ENCODE data around the gene ARMC9.

Gene ARMC9

DNA sequence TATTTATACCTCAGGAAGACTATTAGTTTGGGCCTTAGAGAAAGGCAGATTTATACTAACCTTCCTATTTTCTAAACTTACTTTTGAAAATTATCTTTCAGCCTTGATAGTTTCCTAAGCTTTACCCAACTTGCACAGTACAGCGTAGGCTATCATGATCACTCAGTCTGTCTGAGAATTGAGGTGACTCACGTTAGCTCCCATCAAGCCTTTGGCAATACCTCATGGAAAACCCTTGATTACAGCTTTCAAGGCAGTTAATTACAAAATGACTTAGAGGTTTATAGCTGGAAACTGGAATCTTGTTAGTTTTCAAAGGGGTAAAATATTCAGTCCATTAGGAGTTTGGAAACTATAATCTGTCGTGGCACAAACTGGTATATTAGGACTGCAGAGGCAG, 26.4 kb upstream of the ARMC9 start:
- H2BK15ac ChIP-seq (ENCODE audit: low read length): no peak overlapping the region
- no peak overlapping the region for H3K9ac ChIP-seq (ENCODE audit: low read depth, low read length, poor library complexity)
- H3K27me3 ChIP-seq (ENCODE audit: control insufficient read depth in 3 of 3, insufficient read depth in 3 of 3, low read depth in 1 of 3, low read length in 3 of 3): no peaks in the 10 kb centered on the region
- H3K4me2 ChIP-seq (ENCODE audit: insufficient read depth, low read length, poor library complexity, severe bottlenecking): no peak overlapping the region
- no peak overlapping the region for H2BK5ac ChIP-seq (ENCODE audit: low read length)
- no peak overlapping the region for H3K23ac ChIP-seq (ENCODE audit: low read depth, low read length, poor library complexity)
- no peak overlapping the region for H4K8ac ChIP-seq (ENCODE audit: low read depth, low read length)
- no peaks in the 10 kb centered on the region for H3K4me1 ChIP-seq (ENCODE audit: control insufficient read depth in 2 of 2, insufficient read depth in 1 of 2, low read depth in 1 of 2, low read length in 2 of 2)
- H3K27ac ChIP-seq (replicated peaks; ENCODE audit: low read length): no peak overlapping the region
- H2BK12ac ChIP-seq (ENCODE audit: low read length): no peak overlapping the region
- H3K18ac ChIP-seq (ENCODE audit: low read length): no peak overlapping the region
- WGBS, 2 donors (ENCODE audit: extremely low coverage in 2 of 2, insufficient read length in 2 of 2, insufficient replicate concordance in 1 of 2): no CpG with 5 or more reads among the region's 3 CpGs
- H3K36me3 ChIP-seq (replicated peaks in 1 of 2; ENCODE audit: control insufficient read depth in 2 of 2, insufficient read depth in 2 of 2, low read length in 2 of 2): peaks cover 11 to 88% of the 10 kb centered on the region in 2 donors
- H3K4ac ChIP-seq (ENCODE audit: low read length): no peak overlapping the region
- no peak overlapping the region for H4K91ac ChIP-seq (ENCODE audit: low read depth, low read length, poor library complexity)
- no peaks in the 10 kb centered on the region for H3K9me3 ChIP-seq (replicated peaks in 1 of 2; ENCODE audit: control insufficient read depth in 2 of 2, insufficient read depth in 1 of 2, low read depth in 1 of 2, low read length in 2 of 2)
- no peak overlapping the region for H2AFZ ChIP-seq (ENCODE audit: low read length)
- H2BK120ac ChIP-seq (ENCODE audit: low read depth, low read length): no peak overlapping the region
- H3K4me3 ChIP-seq (ENCODE audit: low read length in 2 of 2): no peak overlapping the region
- H2AK5ac ChIP-seq (ENCODE audit: low read depth, low read length): no peak overlapping the region
- H3K14ac ChIP-seq (ENCODE audit: low read length): no peak overlapping the region
- DNase-seq (ENCODE audit: low spot score): no peak
- no peaks in the 10 kb centered on the region for H3K79me1 ChIP-seq (ENCODE audit: low read depth, low read length)

DNA sequence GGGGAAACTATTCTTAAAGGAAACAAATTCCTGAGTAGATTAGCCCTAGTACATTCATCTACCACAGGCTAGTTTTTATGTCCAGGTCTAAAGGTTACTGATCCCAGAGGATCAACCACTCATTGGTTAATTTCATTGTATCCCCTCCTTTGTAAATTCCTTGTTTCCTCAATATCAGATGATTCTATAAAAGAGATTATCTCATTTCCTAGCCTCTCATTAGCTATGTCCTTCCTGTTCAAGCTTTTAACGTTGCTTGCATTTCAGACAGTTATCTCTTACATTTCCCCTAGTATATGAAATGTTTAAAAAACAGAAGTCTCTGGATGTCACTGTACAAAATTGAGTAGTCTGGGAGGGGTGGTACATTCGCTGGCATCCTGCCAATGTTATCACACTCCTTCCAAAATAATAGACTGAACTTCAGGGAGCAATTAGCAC, 24.2 kb upstream of the ARMC9 start:
- Histone ChIP-seq H4K91ac (ENCODE audit: low read depth, low read length, poor library complexity) (no peak overlapping the region), H3K4me2 (ENCODE audit: insufficient read depth, low read length, poor library complexity, severe bottlenecking) (no peak overlapping the region), H2AK5ac (ENCODE audit: low read depth, low read length) (no peak overlapping the region), H3K79me1 (ENCODE audit: low read depth, low read length) (no peaks in the 10 kb centered on the region), H3K9me3 (replicated peaks in 1 of 2; ENCODE audit: control insufficient read depth in 2 of 2, insufficient read depth in 1 of 2, low read depth in 1 of 2, low read length in 2 of 2) (no peaks in the 10 kb centered on the region), H4K8ac (ENCODE audit: low read depth, low read length) (no peak overlapping the region), H2BK120ac (ENCODE audit: low read depth, low read length) (no peak overlapping the region), H3K4me3 (ENCODE audit: low read length in 2 of 2) (no peak overlapping the region), H3K36me3 (replicated peaks in 1 of 2; ENCODE audit: control insufficient read depth in 2 of 2, insufficient read depth in 2 of 2, low read length in 2 of 2) (peaks cover 6 to 66% of the 10 kb centered on the region in 2 donors), H2BK12ac (ENCODE audit: low read length) (no peak overlapping the region), H2BK5ac (ENCODE audit: low read length) (no peak overlapping the region), H3K27me3 (ENCODE audit: control insufficient read depth in 3 of 3, insufficient read depth in 3 of 3, low read depth in 1 of 3, low read length in 3 of 3) (no peaks in the 10 kb centered on the region), H2AFZ (ENCODE audit: low read length) (no peak overlapping the region), H2BK15ac (ENCODE audit: low read length) (no peak overlapping the region), H3K27ac (replicated peaks; ENCODE audit: low read length) (no peak overlapping the region), H3K14ac (ENCODE audit: low read length) (no peak overlapping the region), H3K23ac (ENCODE audit: low read depth, low read length, poor library complexity) (no peak overlapping the region), H3K18ac (ENCODE audit: low read length) (no peak overlapping the region), H3K4me1 (ENCODE audit: control insufficient read depth in 2 of 2, insufficient read depth in 1 of 2, low read depth in 1 of 2, low read length in 2 of 2) (no peaks in the 10 kb centered on the region), H3K4ac (ENCODE audit: low read length) (no peak overlapping the region), H3K9ac (ENCODE audit: low read depth, low read length, poor library complexity) (no peak overlapping the region)
- no peak for DNase-seq (ENCODE audit: low spot score)
- WGBS, 2 donors (ENCODE audit: extremely low coverage in 2 of 2, insufficient read length in 2 of 2, insufficient replicate concordance in 1 of 2): no CpG with 5 or more reads among the region's 2 CpGs

DNA sequence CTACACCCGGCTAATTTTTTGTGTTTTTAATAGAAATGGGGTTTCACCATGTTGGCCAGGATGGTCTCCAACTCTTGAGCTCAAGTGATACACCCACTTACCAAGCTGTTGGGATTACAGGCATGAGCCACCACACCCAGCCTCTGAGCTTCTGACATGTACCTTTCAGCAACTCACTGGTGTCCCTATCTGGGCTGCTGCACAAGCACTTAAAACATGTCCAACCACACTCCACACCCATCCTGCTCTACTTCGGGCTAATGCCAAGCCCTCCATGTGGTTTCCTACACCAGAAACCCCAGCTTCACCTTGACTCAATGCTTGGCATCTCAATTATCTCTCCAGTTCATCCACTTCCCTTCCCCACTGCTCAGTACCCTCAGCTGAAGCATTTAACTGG, 22.4 kb upstream of the ARMC9 start:
- Histone ChIP-seq H2BK12ac (ENCODE audit: low read length) (no peak overlapping the region), H3K18ac (ENCODE audit: low read length) (no peak overlapping the region), H3K9ac (ENCODE audit: low read depth, low read length, poor library complexity) (no peak overlapping the region), H4K91ac (ENCODE audit: low read depth, low read length, poor library complexity) (no peak overlapping the region), H3K4me1 (ENCODE audit: control insufficient read depth in 2 of 2, insufficient read depth in 1 of 2, low read depth in 1 of 2, low read length in 2 of 2) (peaks cover 0 to 5% of the 10 kb centered on the region in 2 donors), H2AK5ac (ENCODE audit: low read depth, low read length) (no peak overlapping the region), H2BK15ac (ENCODE audit: low read length) (no peak overlapping the region), H4K8ac (ENCODE audit: low read depth, low read length) (no peak overlapping the region), H3K4me3 (ENCODE audit: low read length in 2 of 2) (no peak overlapping the region), H3K27ac (replicated peaks; ENCODE audit: low read length) (no peak overlapping the region), H3K79me1 (ENCODE audit: low read depth, low read length) (no peaks in the 10 kb centered on the region), H3K14ac (ENCODE audit: low read length) (no peak overlapping the region), H3K36me3 (replicated peaks in 1 of 2; ENCODE audit: control insufficient read depth in 2 of 2, insufficient read depth in 2 of 2, low read length in 2 of 2) (peaks cover 1 to 50% of the 10 kb centered on the region in 2 donors), H3K27me3 (ENCODE audit: control insufficient read depth in 3 of 3, insufficient read depth in 3 of 3, low read depth in 1 of 3, low read length in 3 of 3) (no peaks in the 10 kb centered on the region), H3K23ac (ENCODE audit: low read depth, low read length, poor library complexity) (no peak overlapping the region), H2AFZ (ENCODE audit: low read length) (no peak overlapping the region), H2BK120ac (ENCODE audit: low read depth, low read length) (no peak overlapping the region), H3K9me3 (replicated peaks in 1 of 2; ENCODE audit: control insufficient read depth in 2 of 2, insufficient read depth in 1 of 2, low read depth in 1 of 2, low read length in 2 of 2) (no peaks in the 10 kb centered on the region), H3K4me2 (ENCODE audit: insufficient read depth, low read length, poor library complexity, severe bottlenecking) (no peak overlapping the region), H2BK5ac (ENCODE audit: low read length) (no peak overlapping the region), H3K4ac (ENCODE audit: low read length) (no peak overlapping the region)
- no peak for DNase-seq (ENCODE audit: low spot score)
- no CpG with 5 or more reads among the region's 2 CpGs for WGBS, 2 donors (ENCODE audit: extremely low coverage in 2 of 2, insufficient read length in 2 of 2, insufficient replicate concordance in 1 of 2)

DNA sequence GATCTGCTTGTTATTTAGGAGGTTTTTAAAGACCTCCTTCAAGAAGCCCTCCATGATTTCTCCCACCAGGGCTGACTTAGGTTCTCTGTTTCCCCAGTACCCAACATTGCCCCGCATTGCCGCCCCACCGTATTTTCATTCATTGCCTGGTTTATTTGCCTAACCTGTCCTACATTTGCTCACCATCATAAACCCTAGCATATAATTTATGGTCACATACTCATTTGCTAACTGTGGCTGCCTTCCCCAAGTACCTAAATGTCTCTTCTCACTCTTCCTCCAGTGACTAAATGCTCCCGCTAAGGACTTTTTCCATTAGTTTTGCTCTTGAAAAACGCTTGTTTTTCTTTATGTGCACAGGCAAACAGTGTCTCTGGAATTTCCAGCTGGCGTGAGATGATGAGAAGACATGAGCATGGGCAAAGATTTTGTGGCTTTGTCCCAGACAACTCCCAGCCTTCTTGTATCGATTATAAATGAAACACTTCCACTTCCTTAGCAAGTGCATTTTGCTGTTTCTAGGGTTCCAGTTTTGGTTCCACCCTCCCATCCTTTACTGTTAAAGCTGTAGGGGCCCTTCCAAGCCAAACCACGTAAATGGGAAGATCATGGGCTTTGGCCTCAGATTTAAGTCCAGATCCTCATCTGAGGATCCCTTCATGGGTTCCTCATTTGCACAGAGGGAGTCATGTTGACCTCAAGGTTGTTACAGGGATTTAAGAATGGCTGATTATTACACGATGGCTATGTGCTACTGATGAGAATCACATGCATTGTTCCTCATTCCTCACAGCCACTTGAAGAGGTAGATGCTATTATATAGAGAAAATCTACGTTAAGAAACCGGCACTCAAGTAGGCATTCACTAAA, 21.0 kb upstream of the ARMC9 start:
- Histone ChIP-seq H3K36me3 (replicated peaks in 1 of 2; ENCODE audit: control insufficient read depth in 2 of 2, insufficient read depth in 2 of 2, low read length in 2 of 2) (peaks cover 1 to 36% of the 10 kb centered on the region in 2 donors), H2AFZ (ENCODE audit: low read length) (no peak overlapping the region), H3K27ac (replicated peaks; ENCODE audit: low read length) (no peak overlapping the region), H3K27me3 (ENCODE audit: control insufficient read depth in 3 of 3, insufficient read depth in 3 of 3, low read depth in 1 of 3, low read length in 3 of 3) (no peaks in the 10 kb centered on the region), H3K18ac (ENCODE audit: low read length) (no peak overlapping the region), H3K4me3 (ENCODE audit: low read length in 2 of 2) (no peak overlapping the region), H3K79me1 (ENCODE audit: low read depth, low read length) (no peaks in the 10 kb centered on the region), H2BK5ac (ENCODE audit: low read length) (no peak overlapping the region), H3K9me3 (replicated peaks in 1 of 2; ENCODE audit: control insufficient read depth in 2 of 2, insufficient read depth in 1 of 2, low read depth in 1 of 2, low read length in 2 of 2) (no peaks in the 10 kb centered on the region), H4K8ac (ENCODE audit: low read depth, low read length) (no peak overlapping the region), H2BK15ac (ENCODE audit: low read length) (no peak overlapping the region), H3K9ac (ENCODE audit: low read depth, low read length, poor library complexity) (no peak overlapping the region), H4K91ac (ENCODE audit: low read depth, low read length, poor library complexity) (no peak overlapping the region), H3K4me1 (ENCODE audit: control insufficient read depth in 2 of 2, insufficient read depth in 1 of 2, low read depth in 1 of 2, low read length in 2 of 2) (peaks cover 0 to 7% of the 10 kb centered on the region in 2 donors), H2BK12ac (ENCODE audit: low read length) (no peak overlapping the region), H3K23ac (ENCODE audit: low read depth, low read length, poor library complexity) (no peak overlapping the region), H3K4ac (ENCODE audit: low read length) (no peak overlapping the region), H3K14ac (ENCODE audit: low read length) (no peak overlapping the region), H2BK120ac (ENCODE audit: low read depth, low read length) (no peak overlapping the region), H3K4me2 (ENCODE audit: insufficient read depth, low read length, poor library complexity, severe bottlenecking) (no peak overlapping the region), H2AK5ac (ENCODE audit: low read depth, low read length) (no peak overlapping the region)
- no CpG with 5 or more reads among the region's 11 CpGs for WGBS, 2 donors (ENCODE audit: extremely low coverage in 2 of 2, insufficient read length in 2 of 2, insufficient replicate concordance in 1 of 2)
- no peak for DNase-seq (ENCODE audit: low spot score)
